Measurements from ENCODE around the gene CLCA2. TPM values are rescaled to one million over a fixed set of nuclear protein-coding genes. Genes with fewer than 3 reads are reported as not detected.

CLCA2 gene
- total RNA-seq: not detected
- under 1 TPM in 1 of 3 donors, not detected in 2; 0.01 TPM for polyA plus RNA-seq
- long read RNA-seq, donor 1: 0 reads
- long read RNA-seq, donor 2: 0 reads

GRCh38 chr1:86423873-86424272, at the start of gene CLCA2:
CLCA2 (plus strand) TSS chr1:86424171; CDS start chr1:86424248, 77 bp downstream.
- intact Hi-C loops (cut with DNase I): no loop called here
- Histone ChIP-seq H3K36me3 (ENCODE audit: insufficient read depth in 1 of 2, low read depth in 1 of 2) (no peaks in the 10 kb centered on the region), H3K4me1 (no peaks in the 10 kb centered on the region), H3K4me3 (no peak within 1 kb of the TSS), H3K9me3 (no peaks in the 10 kb centered on the region), H3K27ac (no peak within 1 kb of the TSS), H3K27me3 (ENCODE audit: insufficient read depth in 3 of 3, low read length in 2 of 3) (no peaks in the 10 kb centered on the region)
- no peak for DNase-seq
- no peak for TF ChIP-seq CTCF (IDR thresholded peaks at IDR 0.05)
- no peak for ATAC-seq

GRCh38 chr1:86375688-86376087, 48.3 kb upstream of the CLCA2 start:
- intact Hi-C loops (cut with DNase I): loop anchor here in 1 of 2 donors (10.0 kb wide), 1 partner anchor 709 kb away; no protein-coding TSS in a partner anchor
- DNase-seq (no peak), ATAC-seq (no peak)
- no peaks in the 10 kb centered on the region for H3K9me3 ChIP-seq
- H3K27ac ChIP-seq: no peak overlapping the region
- no peaks in the 10 kb centered on the region for H3K27me3 ChIP-seq (ENCODE audit: insufficient read depth in 3 of 3, low read length in 2 of 3)
- H3K4me3 ChIP-seq: no peak overlapping the region
- 93 to 97% (median 96%) methylated on average over 1 of the region's 1 CpG for WGBS, 3 donors
- peaks cover 0 to 23% of the 10 kb centered on the region in 2 donors for H3K36me3 ChIP-seq (ENCODE audit: insufficient read depth in 1 of 2, low read depth in 1 of 2)
- H3K4me1 ChIP-seq: no peaks in the 10 kb centered on the region
- no peak for TF ChIP-seq CTCF (IDR thresholded peaks at IDR 0.05)

- no peak overlapping the region for H3K27ac ChIP-seq
- H3K27me3 ChIP-seq (ENCODE audit: insufficient read depth in 3 of 3, low read length in 2 of 3): no peaks in the 10 kb centered on the region
- WGBS, 3 donors: 98 to 100% (median 100%) methylated on average over 1 of the region's 1 CpG
- ATAC-seq: no peak
- H3K4me3 ChIP-seq: no peak overlapping the region
- intact Hi-C loops (cut with DNase I): loop anchor here in 1 of 2 donors (10.0 kb wide), 1 partner anchor 707 kb away; no protein-coding TSS in a partner anchor
- no peak for TF ChIP-seq CTCF (IDR thresholded peaks at IDR 0.05)
- no peaks in the 10 kb centered on the region for H3K4me1 ChIP-seq
- no peaks in the 10 kb centered on the region for H3K9me3 ChIP-seq
- DNase-seq: no peak
- H3K36me3 ChIP-seq (ENCODE audit: insufficient read depth in 1 of 2, low read depth in 1 of 2): peaks cover 0 to 14% of the 10 kb centered on the region in 2 donors
Observed at GRCh38 chr1:86377341-86377740, 46.6 kb upstream of the CLCA2 start.

- TF ChIP-seq CTCF (IDR thresholded peaks at IDR 0.05): no peak
- DNase-seq (no peak), ATAC-seq (no peak)
- Histone ChIP-seq H3K27me3 (ENCODE audit: insufficient read depth in 3 of 3, low read length in 2 of 3) (no peaks in the 10 kb centered on the region), H3K36me3 (ENCODE audit: insufficient read depth in 1 of 2, low read depth in 1 of 2) (peaks cover 0 to 14% of the 10 kb centered on the region in 2 donors), H3K4me3 (no peak overlapping the region), H3K27ac (no peak overlapping the region), H3K4me1 (no peaks in the 10 kb centered on the region), H3K9me3 (no peaks in the 10 kb centered on the region)
- intact Hi-C loops (cut with DNase I): loop anchor here in 1 of 2 donors (2.0 to 10.0 kb wide), 2 partner anchors 130 to 706 kb away; no protein-coding TSS in a partner anchor
- 100% methylated on average over 1 of the region's 1 CpG for WGBS, 3 donors
Observed at GRCh38 chr1:86378813-86379212, 45.2 kb upstream of the CLCA2 start.
